Measurements from ENCODE around the gene CD99L2.

CD99L2 gene

DNA sequence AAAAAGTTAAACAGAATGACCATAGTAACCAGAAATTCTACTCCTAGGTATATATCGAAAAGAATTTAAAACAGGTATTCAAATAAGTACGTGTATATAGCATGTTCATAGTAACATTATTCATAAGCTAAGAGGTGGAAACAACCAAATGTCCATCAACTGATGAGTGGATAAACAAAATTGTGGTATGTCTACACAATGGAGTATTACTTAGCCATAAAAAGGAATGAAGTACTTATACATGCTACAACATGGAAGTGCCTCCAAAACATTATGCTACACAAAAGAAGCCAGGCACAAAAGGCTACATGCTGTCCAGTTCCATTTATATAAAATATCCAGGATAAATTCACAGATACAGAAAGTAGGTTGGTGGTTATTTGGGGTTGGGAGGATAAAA lies 76.5 kb downstream of the CD99L2 start:
- FAIRE-seq = no peak
- TF ChIP-seq PAX5 (IDR thresholded peaks at IDR 0.05; ENCODE audit: insufficient read depth, low read length, severe bottlenecking) (no peak), POLR2A (IDR thresholded peaks at IDR 0.05; ENCODE audit: low read depth, low read length) (no peak), SPI1 (IDR thresholded peaks at IDR 0.05; ENCODE audit: low read depth, low read length) (no peak), POU2F2 (IDR thresholded peaks at IDR 0.05; ENCODE audit: low read depth, low read length) (no peak)
- no peak for DNase-seq (ENCODE audit: insufficient read length, low spot score)

DNA sequence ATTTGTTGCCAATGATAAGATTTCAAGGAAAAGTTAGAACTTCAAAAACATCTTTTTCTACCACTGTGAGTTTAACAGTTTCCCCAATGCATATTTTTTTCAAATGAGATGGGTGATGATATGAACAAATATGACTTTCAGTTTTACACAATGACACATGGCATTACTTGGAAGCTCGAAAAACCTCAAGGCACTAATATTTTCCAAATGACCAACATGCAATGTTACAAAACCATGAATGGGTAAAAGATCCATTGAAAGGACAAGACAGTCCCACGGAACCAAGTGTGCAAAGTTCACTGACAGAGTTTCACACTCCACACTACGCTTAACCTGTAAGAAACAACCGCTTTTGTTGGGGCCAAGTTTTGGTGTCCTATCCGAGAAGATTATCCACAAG lies 84.5 kb downstream of the CD99L2 start:
- TF ChIP-seq POLR2A (IDR thresholded peaks at IDR 0.05; ENCODE audit: low read depth, low read length) (no peak), SPI1 (IDR thresholded peaks at IDR 0.05; ENCODE audit: low read depth, low read length) (no peak), TAF1 (IDR thresholded peaks at IDR 0.05; ENCODE audit: low read depth, low read length) (no peak), POLR2AphosphoS5 (IDR thresholded peaks at IDR 0.05; ENCODE audit: low read depth, low read length) (no peak), POU2F2 (IDR thresholded peaks at IDR 0.05; ENCODE audit: low read depth, low read length) (no peak), PAX5 (IDR thresholded peaks at IDR 0.05; ENCODE audit: insufficient read depth, low read length, severe bottlenecking) (no peak)
- FAIRE-seq (no peak), DNase-seq (ENCODE audit: insufficient read length, low spot score) (no peak)

DNA sequence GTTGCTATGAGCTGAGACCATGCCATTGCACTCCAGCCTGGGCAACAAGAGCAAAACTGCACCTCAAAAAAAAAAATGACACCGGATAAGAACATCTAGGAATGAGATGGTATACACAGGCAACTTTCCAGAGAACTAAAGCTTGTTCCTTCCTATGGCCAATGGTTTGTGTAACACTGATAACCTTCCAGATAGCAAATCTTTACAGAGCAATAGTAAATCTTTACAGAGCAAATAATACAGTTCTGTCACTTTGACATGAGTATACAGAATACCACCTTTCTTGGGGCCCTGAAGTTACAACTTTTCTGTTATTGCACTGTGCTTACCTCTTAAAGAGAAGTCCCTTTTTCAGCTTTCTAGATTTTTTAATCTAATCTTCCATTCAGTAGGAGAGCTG lies 91.6 kb downstream of the CD99L2 start:
- FAIRE-seq (no peak), DNase-seq (ENCODE audit: insufficient read length, low spot score) (no peak)
- TF ChIP-seq POLR2A (IDR thresholded peaks at IDR 0.05; ENCODE audit: low read depth, low read length) = no peak
- TF ChIP-seq TAF1 (IDR thresholded peaks at IDR 0.05; ENCODE audit: low read depth, low read length) = no peak
- no peak for TF ChIP-seq SPI1 (IDR thresholded peaks at IDR 0.05; ENCODE audit: low read depth, low read length)
- TF ChIP-seq PAX5 (IDR thresholded peaks at IDR 0.05; ENCODE audit: insufficient read depth, low read length, severe bottlenecking) = no peak

DNA sequence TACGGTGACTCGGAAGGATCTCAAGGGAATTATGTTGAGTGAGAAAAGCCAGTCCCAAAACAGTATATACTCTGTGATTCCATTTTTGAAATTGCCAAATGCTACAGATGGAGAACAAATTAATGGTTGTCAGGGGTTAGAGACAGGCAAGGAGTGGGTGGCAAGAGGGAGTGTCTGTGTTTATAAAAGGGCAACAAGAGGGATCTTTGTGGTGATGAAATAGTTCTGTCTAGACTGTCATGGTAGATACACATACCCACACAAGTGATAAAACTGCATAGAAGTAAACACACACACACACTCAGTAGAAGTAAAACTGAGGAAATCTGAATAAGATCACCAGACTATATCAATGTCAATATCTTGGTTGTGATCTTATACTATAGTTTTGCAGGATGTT lies 92.7 kb downstream of the CD99L2 start:
- DNase-seq (ENCODE audit: insufficient read length, low spot score) (no peak), FAIRE-seq (no peak)
- TF ChIP-seq POU2F2 (IDR thresholded peaks at IDR 0.05; ENCODE audit: low read depth, low read length) = no peak
- TF ChIP-seq SPI1 (IDR thresholded peaks at IDR 0.05; ENCODE audit: low read depth, low read length) = no peak
- TF ChIP-seq POLR2AphosphoS5 (IDR thresholded peaks at IDR 0.05; ENCODE audit: low read depth, low read length) = no peak
- no peak for TF ChIP-seq PAX5 (IDR thresholded peaks at IDR 0.05; ENCODE audit: insufficient read depth, low read length, severe bottlenecking)
- TF ChIP-seq POLR2A (IDR thresholded peaks at IDR 0.05; ENCODE audit: low read depth, low read length) = no peak
- TF ChIP-seq TAF1 (IDR thresholded peaks at IDR 0.05; ENCODE audit: low read depth, low read length) = no peak

DNA sequence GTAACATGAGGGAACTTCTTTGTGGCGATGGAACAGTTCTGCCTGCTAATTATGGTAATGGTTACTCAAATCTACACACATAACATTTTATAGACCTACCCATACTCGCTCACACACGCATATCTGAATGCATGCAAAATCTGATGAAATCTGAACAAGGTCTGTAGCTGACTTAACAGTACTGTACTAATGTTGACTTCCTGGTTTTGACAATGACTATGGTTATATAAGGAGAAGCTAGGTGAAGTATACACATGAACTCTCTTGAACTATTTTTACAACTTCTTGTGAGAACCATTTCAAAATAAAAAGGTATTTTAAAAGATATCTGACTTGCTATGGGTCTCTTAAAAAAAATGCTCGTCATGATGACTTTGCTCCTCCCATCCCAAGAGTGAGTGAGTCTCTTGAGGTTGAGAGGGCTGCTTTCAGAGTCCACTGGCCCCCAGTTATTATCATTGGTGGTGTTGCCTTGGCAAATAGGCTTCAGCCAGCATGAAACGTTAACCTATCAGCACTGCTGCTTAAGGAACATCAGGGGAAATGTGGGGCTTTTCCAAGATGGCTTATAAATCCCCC lies 105.4 kb downstream of the CD99L2 start:
- DNase-seq (ENCODE audit: insufficient read length, low spot score) (no peak), FAIRE-seq (no peak)
- TF ChIP-seq POLR2AphosphoS5 (IDR thresholded peaks at IDR 0.05; ENCODE audit: low read depth, low read length) (no peak), POU2F2 (IDR thresholded peaks at IDR 0.05; ENCODE audit: low read depth, low read length) (no peak), SPI1 (IDR thresholded peaks at IDR 0.05; ENCODE audit: low read depth, low read length) (no peak), PAX5 (IDR thresholded peaks at IDR 0.05; ENCODE audit: insufficient read depth, low read length, severe bottlenecking) (no peak), TAF1 (IDR thresholded peaks at IDR 0.05; ENCODE audit: low read depth, low read length) (no peak)

DNA sequence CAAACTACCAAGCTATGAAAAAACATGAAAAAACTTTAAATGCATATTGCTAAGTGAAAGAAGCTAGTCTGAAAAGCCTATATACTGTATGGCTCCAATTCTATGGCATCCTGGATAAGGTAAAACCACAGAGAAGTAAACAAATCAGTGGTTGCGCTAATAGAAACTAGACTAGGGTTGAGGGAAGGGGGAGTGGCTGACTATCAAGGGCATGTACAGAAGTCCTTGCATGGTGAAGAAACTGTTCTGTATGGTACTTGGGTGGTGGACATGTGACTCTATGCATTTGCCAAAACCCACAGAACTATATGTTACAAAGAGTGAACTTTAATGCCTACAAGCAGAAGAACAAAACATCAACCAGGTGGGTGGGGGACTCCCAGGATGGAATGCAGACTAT lies 108.4 kb downstream of the CD99L2 start:
- no peak for FAIRE-seq
- TF ChIP-seq TAF1 (IDR thresholded peaks at IDR 0.05; ENCODE audit: low read depth, low read length) (no peak), POLR2A (IDR thresholded peaks at IDR 0.05; ENCODE audit: low read depth, low read length) (no peak), SPI1 (IDR thresholded peaks at IDR 0.05; ENCODE audit: low read depth, low read length) (no peak), POU2F2 (IDR thresholded peaks at IDR 0.05; ENCODE audit: low read depth, low read length) (no peak), PAX5 (IDR thresholded peaks at IDR 0.05; ENCODE audit: insufficient read depth, low read length, severe bottlenecking) (no peak), POLR2AphosphoS5 (IDR thresholded peaks at IDR 0.05; ENCODE audit: low read depth, low read length) (no peak)
- DNase-seq (ENCODE audit: insufficient read length, low spot score) = no peak

DNA sequence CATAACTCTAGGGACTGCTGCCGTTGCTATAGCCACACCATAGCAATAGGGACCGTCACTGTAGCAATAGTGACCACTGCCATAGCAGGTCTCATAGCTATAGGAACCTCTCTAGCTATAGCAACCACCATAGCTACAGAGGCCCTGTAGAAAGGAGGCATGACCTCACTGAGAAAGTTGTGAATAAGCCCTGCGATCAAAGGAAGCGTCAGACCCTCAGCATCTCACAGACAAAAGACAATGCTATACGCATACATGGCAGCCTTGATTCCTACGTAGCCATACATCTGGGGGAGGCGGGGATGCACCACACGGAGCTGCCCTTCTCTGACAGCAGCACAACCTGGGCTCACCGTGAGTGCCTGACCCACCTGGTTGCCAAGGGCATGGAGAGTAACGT lies 116.8 kb downstream of the CD99L2 start:
- FAIRE-seq = no peak
- no peak for DNase-seq (ENCODE audit: insufficient read length, low spot score)
- TF ChIP-seq POU2F2 (IDR thresholded peaks at IDR 0.05; ENCODE audit: low read depth, low read length) = no peak
- no peak for TF ChIP-seq PAX5 (IDR thresholded peaks at IDR 0.05; ENCODE audit: insufficient read depth, low read length, severe bottlenecking)
- TF ChIP-seq POLR2A (IDR thresholded peaks at IDR 0.05; ENCODE audit: low read depth, low read length) = no peak
- TF ChIP-seq TAF1 (IDR thresholded peaks at IDR 0.05; ENCODE audit: low read depth, low read length) = no peak
- TF ChIP-seq POLR2AphosphoS5 (IDR thresholded peaks at IDR 0.05; ENCODE audit: low read depth, low read length) = no peak
- TF ChIP-seq SPI1 (IDR thresholded peaks at IDR 0.05; ENCODE audit: low read depth, low read length) = no peak

DNA sequence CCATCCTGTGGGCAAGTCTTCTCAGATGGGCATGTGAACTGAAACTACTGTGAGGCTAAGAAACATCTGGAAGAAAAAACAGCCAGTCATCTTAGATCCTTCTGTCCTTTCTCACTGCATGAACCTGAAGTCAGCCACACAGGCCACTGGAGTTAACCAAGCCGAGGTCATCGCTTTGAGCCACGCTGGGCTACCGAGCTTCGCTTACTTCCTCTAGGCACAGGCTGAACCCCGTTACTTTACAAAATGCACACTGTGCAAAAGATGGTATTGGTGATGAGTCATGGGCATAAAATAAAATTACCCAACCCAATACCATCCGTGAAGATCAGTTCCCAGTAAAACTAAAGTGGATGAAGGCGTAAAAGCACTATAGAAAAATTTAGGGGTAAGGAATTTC lies 119.1 kb downstream of the CD99L2 start:
- DNase-seq (ENCODE audit: insufficient read length, low spot score) (no peak), FAIRE-seq (peak; percentile 88)
- TF ChIP-seq PAX5 (IDR thresholded peaks at IDR 0.05; ENCODE audit: insufficient read depth, low read length, severe bottlenecking) (no peak), POU2F2 (IDR thresholded peaks at IDR 0.05; ENCODE audit: low read depth, low read length) (no peak), POLR2AphosphoS5 (IDR thresholded peaks at IDR 0.05; ENCODE audit: low read depth, low read length) (no peak), SPI1 (IDR thresholded peaks at IDR 0.05; ENCODE audit: low read depth, low read length) (no peak), POLR2A (IDR thresholded peaks at IDR 0.05; ENCODE audit: low read depth, low read length) (no peak), TAF1 (IDR thresholded peaks at IDR 0.05; ENCODE audit: low read depth, low read length) (no peak)

DNA sequence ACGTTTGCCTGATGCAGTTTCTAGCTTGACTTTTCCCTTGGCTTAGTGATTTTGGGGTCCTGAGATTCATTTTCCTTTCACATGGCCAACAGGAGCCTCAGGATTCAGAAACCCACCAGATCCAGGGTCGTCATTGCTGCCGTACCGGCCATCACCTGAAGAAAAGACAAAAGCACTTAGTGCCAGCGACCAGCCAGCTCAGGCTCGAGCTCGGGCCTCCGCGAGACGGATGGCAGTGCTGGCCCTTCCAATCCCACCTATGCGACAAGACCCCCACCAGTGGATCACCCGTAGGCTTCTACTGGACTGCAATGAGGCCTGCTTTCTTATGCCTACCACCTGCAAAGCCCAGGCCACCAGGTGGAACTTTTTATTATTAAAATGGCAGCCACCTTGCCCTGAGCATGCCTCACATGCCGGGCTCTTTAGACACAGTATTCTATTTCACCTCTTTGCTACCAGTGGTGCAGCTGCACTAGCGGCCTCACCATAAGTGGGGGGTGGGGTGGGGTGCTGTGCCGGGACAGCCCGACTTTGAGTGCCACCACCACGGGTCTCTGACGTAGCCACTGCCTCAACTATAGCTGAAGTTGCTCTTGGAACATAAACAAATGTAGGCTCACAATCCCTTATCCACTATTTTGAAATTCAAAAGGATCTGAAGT lies 121.0 kb downstream of the CD99L2 start:
- TF ChIP-seq SPI1 (IDR thresholded peaks at IDR 0.05; ENCODE audit: low read depth, low read length) (no peak), POU2F2 (IDR thresholded peaks at IDR 0.05; ENCODE audit: low read depth, low read length) (no peak)
- no peak for FAIRE-seq
- no peak for DNase-seq (ENCODE audit: insufficient read length, low spot score)
